ENCODE results near the gene MARCHF6. TPM values are rescaled to one million over a fixed set of nuclear protein-coding genes. Genes with fewer than 3 reads are reported as not detected.

MARCHF6 gene
- total and polyA plus RNA-seq, 2 experiments from 2014 or later, result 56.4 to 97.5 TPM

GRCh38 chr5:10364186-10364689 is 10.7 kb downstream of the MARCHF6 start:
- 100% methylated on average over 1 of the region's 1 CpG for WGBS, 2 experiments (ENCODE audit: low coverage in 1 of 2, low lambda C conversion rate in 2 of 2, missing lambda C conversion rate in 2 of 2)
- Histone ChIP-seq H3K4me1 (ENCODE audit: insufficient read depth) (peaks cover 25% of the 10 kb centered on the region), H3K9me3 (ENCODE audit: low read depth) (no peaks in the 10 kb centered on the region), H4K20me1 (ENCODE audit: insufficient read depth) (peaks cover 29% of the 10 kb centered on the region), H3K36me3 (ENCODE audit: low read depth) (no peaks in the 10 kb centered on the region), H3K9me2 (ENCODE audit: insufficient read depth) (no peaks in the 10 kb centered on the region), H3K79me2 (ENCODE audit: insufficient read depth) (peaks cover 100% of the 10 kb centered on the region), H3F3A (ENCODE audit: insufficient read depth) (peaks cover 13% of the 10 kb centered on the region), H3K4me2 (ENCODE audit: unreplicated experiment) (no peak overlapping the region), H3K9ac (no peak overlapping the region), H3K27ac (no peak overlapping the region), H3K27me3 (replicated peaks; ENCODE audit: insufficient read depth) (no peaks in the 10 kb centered on the region), H2AFZ (no peak overlapping the region), H3K4me3 (no peak overlapping the region)
- DNase-seq, result no peak
- TF ChIP-seq EZH2phosphoT487 (IDR thresholded peaks at IDR 0.05; ENCODE audit: insufficient read depth, low read depth), result no peak
- TF ChIP-seq EZH2 (IDR thresholded peaks at IDR 0.05; ENCODE audit: insufficient read depth, poor library complexity, severe bottlenecking), result no peak
- in situ Hi-C loops (cut with MboI), result no loop called here

GRCh38 chr5:10365782-10366181 is 12.3 kb downstream of the MARCHF6 start:
- in situ Hi-C loops (cut with MboI), result no loop called here
- H3K79me2 ChIP-seq (ENCODE audit: insufficient read depth), result peaks cover 100% of the 10 kb centered on the region
- TF ChIP-seq EZH2 (IDR thresholded peaks at IDR 0.05; ENCODE audit: insufficient read depth, poor library complexity, severe bottlenecking) (no peak), EZH2phosphoT487 (IDR thresholded peaks at IDR 0.05; ENCODE audit: insufficient read depth, low read depth) (no peak)
- peaks cover 25% of the 10 kb centered on the region for H3K4me1 ChIP-seq (ENCODE audit: insufficient read depth)
- H2AFZ ChIP-seq, result no peak overlapping the region
- no peaks in the 10 kb centered on the region for H3K9me2 ChIP-seq (ENCODE audit: insufficient read depth)
- H3K27me3 ChIP-seq (replicated peaks; ENCODE audit: insufficient read depth), result no peaks in the 10 kb centered on the region
- H3K4me2 ChIP-seq (ENCODE audit: unreplicated experiment), result no peak overlapping the region
- H3K27ac ChIP-seq, result no peak overlapping the region; the same call in 1 of the 2 replicates
- peaks cover 29% of the 10 kb centered on the region for H4K20me1 ChIP-seq (ENCODE audit: insufficient read depth)
- no peaks in the 10 kb centered on the region for H3K36me3 ChIP-seq (ENCODE audit: low read depth)
- H3K9me3 ChIP-seq (ENCODE audit: low read depth), result no peaks in the 10 kb centered on the region
- DNase-seq, result no peak
- 89 to 93% methylated on average over 7 of the region's 7 CpGs for WGBS, 2 experiments (ENCODE audit: low coverage in 1 of 2, low lambda C conversion rate in 2 of 2, missing lambda C conversion rate in 2 of 2)
- H3K4me3 ChIP-seq, result no peak overlapping the region
- peaks cover 13% of the 10 kb centered on the region for H3F3A ChIP-seq (ENCODE audit: insufficient read depth)
- peak overlapping the region; percentile 57; the same call in 1 of the 2 replicates for H3K9ac ChIP-seq

- in situ Hi-C loops (cut with MboI), result no loop called here
- no peaks in the 10 kb centered on the region for H3K27me3 ChIP-seq (replicated peaks; ENCODE audit: insufficient read depth)
- peak overlapping the region; percentile 84 for H3K4me2 ChIP-seq (ENCODE audit: unreplicated experiment)
- peaks cover 13% of the 10 kb centered on the region for H3F3A ChIP-seq (ENCODE audit: insufficient read depth)
- H3K4me3 ChIP-seq, result peak overlapping the region; percentile 39; the same call in 1 of the 2 replicates
- H3K27ac ChIP-seq, result peak overlapping the region; percentile 53
- H3K79me2 ChIP-seq (ENCODE audit: insufficient read depth), result peaks cover 100% of the 10 kb centered on the region
- peak overlapping the region; percentile 57 for H3K9ac ChIP-seq
- H3K9me3 ChIP-seq (ENCODE audit: low read depth), result no peaks in the 10 kb centered on the region
- peaks cover 25% of the 10 kb centered on the region for H3K4me1 ChIP-seq (ENCODE audit: insufficient read depth)
- DNase-seq, result peak; percentile 85
- H3K9me2 ChIP-seq (ENCODE audit: insufficient read depth), result no peaks in the 10 kb centered on the region
- no peaks in the 10 kb centered on the region for H3K36me3 ChIP-seq (ENCODE audit: low read depth)
- no peak overlapping the region for H2AFZ ChIP-seq
- TF ChIP-seq EZH2phosphoT487 (IDR thresholded peaks at IDR 0.05; ENCODE audit: insufficient read depth, low read depth) (no peak), EZH2 (IDR thresholded peaks at IDR 0.05; ENCODE audit: insufficient read depth, poor library complexity, severe bottlenecking) (no peak)
- peaks cover 27% of the 10 kb centered on the region; the same call in 1 of the 2 replicates for H4K20me1 ChIP-seq (ENCODE audit: insufficient read depth)
- WGBS, 2 experiments (ENCODE audit: low coverage in 1 of 2, low lambda C conversion rate in 2 of 2, missing lambda C conversion rate in 2 of 2), result 30 to 33% methylated on average over 11 of the region's 11 CpGs
Observed at GRCh38 chr5:10366310-10367272, 13.1 kb downstream of the MARCHF6 start.

GRCh38 chr5:10367579-10367978 is 14.1 kb downstream of the MARCHF6 start:
- H3F3A ChIP-seq (ENCODE audit: insufficient read depth), result peaks cover 13% of the 10 kb centered on the region
- TF ChIP-seq EZH2 (IDR thresholded peaks at IDR 0.05; ENCODE audit: insufficient read depth, poor library complexity, severe bottlenecking), result no peak
- no peak for TF ChIP-seq EZH2phosphoT487 (IDR thresholded peaks at IDR 0.05; ENCODE audit: insufficient read depth, low read depth)
- no peak overlapping the region for H3K4me3 ChIP-seq
- no peaks in the 10 kb centered on the region for H3K9me3 ChIP-seq (ENCODE audit: low read depth)
- H4K20me1 ChIP-seq (ENCODE audit: insufficient read depth), result peaks cover 31% of the 10 kb centered on the region; the same call in 1 of the 2 replicates
- peaks cover 100% of the 10 kb centered on the region for H3K79me2 ChIP-seq (ENCODE audit: insufficient read depth)
- H3K27ac ChIP-seq, result peak overlapping the region; percentile 53
- no peak overlapping the region for H2AFZ ChIP-seq
- H3K27me3 ChIP-seq (replicated peaks; ENCODE audit: insufficient read depth), result no peaks in the 10 kb centered on the region
- H3K36me3 ChIP-seq (ENCODE audit: low read depth), result no peaks in the 10 kb centered on the region
- WGBS, 2 experiments (ENCODE audit: low coverage in 1 of 2, low lambda C conversion rate in 2 of 2, missing lambda C conversion rate in 2 of 2), result 56 to 63% methylated on average over 1 of the region's 1 CpG
- in situ Hi-C loops (cut with MboI), result no loop called here
- H3K9me2 ChIP-seq (ENCODE audit: insufficient read depth), result no peaks in the 10 kb centered on the region
- peaks cover 27% of the 10 kb centered on the region for H3K4me1 ChIP-seq (ENCODE audit: insufficient read depth)
- DNase-seq, result peak; percentile 7
- peak overlapping the region; percentile 84 for H3K4me2 ChIP-seq (ENCODE audit: unreplicated experiment)
- H3K9ac ChIP-seq, result no peak overlapping the region
